HG03521 (cell line): ENCODE measurements around the gene MCM3AP.
A peak's percentile ranks its signal among the peaks of the same experiment; 100 is the strongest.

Experiments used
- ATAC-seq: cut with Tn5 transposase; IDR thresholded peaks from one replicate; pipeline ENCODE4 v1.9.1; 2021; ENCODE audit warnings: mild to moderate bottlenecking, moderate library complexity; ENCODE audit not compliant: unreplicated experiment

Gene MCM3AP

GRCh38 chr21:46285206-46285661, at the start of gene MCM3AP:
Gene MCM3AP, minus strand, starts transcription at chr21:46285611. Its CDS starts 325 bp downstream, at chr21:46285286.
- ATAC-seq, result no peak

DNA sequence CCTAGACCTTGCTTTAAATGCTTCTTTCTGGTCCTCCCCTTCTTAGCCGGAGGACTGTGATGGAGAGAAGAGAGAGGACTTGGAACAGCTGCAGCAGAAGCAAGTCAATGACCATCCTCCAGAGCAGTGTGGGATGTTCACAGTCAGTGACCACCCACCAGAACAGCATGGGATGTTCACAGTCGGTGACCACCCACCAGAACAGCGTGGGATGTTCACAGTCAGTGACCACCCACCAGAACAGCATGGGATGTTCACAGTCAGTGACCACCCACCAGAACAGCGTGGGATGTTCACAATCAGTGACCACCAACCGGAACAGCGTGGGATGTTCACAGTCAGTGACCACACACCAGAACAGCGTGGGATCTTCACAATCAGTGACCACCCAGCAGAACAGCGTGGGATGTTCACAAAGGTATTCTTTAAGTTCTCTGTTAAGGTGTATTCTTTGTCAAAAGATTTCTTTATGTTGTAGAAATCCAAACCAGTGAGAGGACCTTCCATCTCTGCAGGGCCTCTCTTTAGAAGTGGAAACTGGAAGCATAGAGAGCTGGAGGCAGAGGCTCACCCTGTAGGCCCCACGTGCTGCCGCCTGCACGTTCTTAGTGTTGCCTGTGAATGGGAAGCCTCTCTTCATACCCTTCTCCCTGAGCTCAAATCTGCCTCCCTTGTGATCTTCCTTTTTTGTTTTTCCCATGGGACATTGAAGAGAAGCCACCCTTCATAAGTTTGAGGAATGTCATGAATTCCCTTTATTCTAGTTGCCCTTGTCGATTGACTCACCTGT, 49.1 kb upstream of the MCM3AP start:
- no peak for ATAC-seq

DNA sequence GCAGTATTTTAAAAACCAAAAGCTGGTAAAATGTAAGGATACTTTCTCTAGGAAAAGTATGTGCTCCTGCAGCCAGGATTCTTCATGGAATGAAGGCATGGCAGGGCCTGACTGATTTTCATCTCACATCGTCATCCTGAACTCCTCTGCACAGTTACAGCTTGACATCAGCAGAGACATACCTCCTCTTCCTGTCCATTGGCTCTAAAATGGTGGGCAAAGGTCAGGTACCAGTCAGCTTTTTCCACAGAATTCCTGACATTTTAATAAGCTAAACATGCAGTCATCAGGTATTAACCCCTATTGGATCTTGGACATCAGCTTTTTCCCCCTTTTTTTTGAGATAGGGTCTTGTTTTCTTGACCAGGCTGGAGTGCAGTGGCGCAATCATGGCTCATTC, 44.4 kb upstream of the MCM3AP start:
- ATAC-seq, result no peak

GRCh38 chr21:46328151-46328550, 42.7 kb upstream of the MCM3AP start:
- no peak for ATAC-seq

DNA sequence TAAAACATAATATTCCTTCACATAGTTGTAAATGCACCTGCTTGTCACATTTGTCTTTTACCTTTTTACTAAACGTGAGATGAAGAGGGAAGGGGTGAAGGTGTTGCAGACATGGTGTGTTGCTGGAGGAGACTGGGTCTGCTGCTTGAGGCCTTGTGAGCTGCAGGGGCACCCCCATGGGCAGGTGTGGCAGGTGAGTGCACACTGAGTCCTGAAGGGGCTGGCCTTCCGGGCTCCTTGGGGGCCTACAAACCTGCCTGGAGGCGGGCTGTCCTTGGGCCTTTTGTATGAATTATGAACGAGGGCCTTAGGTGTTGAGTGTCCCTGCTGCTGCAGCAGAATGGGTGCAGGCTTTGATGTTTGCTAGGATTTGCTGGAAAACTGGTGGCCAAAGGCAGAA, 42.3 kb upstream of the MCM3AP start:
- no peak for ATAC-seq

- ATAC-seq, result no peak
Observed at GRCh38 chr21:46326110-46326703, 40.8 kb upstream of the MCM3AP start.

- no peak for ATAC-seq
Observed at GRCh38 chr21:46325073-46325912, 39.9 kb upstream of the MCM3AP start.

GRCh38 chr21:46324390-46325072, 39.1 kb upstream of the MCM3AP start:
- peak; percentile 52 for ATAC-seq

GRCh38 chr21:46323710-46324389, 38.4 kb upstream of the MCM3AP start, which contains the start of the genes C21orf58 and PCNT:
Gene C21orf58, minus strand, starts transcription at chr21:46323870. Its CDS starts 1,132 bp downstream, at chr21:46322738.
Gene PCNT, plus strand, starts transcription at chr21:46324156. Its CDS starts 73 bp downstream, at chr21:46324229.
- ATAC-seq, result peak; percentile 80

DNA sequence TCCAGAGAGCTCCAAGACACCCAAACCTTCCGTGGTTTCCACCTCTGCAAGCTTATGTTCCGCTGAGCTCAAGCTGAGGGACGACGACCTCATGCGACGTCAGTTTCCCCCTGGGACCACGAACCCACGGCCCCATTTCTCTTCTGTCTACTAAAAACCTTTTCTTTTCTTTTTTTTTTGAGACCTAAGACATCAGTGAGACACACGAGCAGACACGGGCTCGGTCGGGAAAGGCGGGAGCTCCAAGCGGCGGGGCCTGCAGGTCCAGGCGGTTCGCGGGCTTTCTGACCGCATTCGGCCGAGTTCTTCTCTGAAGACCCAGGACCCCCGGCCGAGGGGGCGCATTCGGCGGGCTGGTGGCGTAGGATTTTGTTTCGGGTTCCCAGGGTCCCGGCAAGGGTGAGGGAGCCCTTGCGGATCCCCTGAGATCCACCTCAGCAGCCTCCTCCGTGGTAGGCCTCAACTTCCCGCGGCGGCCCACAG, 37.9 kb upstream of the MCM3AP start:
- ATAC-seq, result peak; percentile 1

GRCh38 chr21:46322351-46323226, 37.2 kb upstream of the MCM3AP start:
- ATAC-seq, result no peak

DNA sequence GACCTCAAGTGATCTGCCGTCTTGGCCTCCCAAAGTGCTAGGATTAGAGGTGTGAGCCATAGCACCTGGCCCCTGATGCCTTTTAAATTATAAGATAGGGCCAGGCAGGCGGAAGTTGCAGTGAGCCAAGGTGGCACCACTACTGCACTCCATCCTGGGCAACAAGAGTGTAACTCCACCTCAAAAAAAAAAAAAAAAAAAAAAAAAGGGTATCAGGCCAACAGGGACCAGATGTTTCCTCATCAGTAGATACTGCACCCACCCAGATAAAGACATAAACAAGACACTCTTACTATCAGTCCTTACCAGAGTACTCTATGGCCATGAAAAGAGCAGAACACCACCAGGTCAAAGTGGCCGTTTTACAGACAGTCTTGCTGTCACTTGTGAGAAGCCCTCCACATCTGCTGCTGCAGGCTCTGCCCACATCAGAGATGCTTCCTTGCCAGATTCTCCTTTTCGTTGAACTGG, 35.0 kb upstream of the MCM3AP start:
- no peak for ATAC-seq

GRCh38 chr21:46319186-46319585, 33.8 kb upstream of the MCM3AP start:
- no peak for ATAC-seq

DNA sequence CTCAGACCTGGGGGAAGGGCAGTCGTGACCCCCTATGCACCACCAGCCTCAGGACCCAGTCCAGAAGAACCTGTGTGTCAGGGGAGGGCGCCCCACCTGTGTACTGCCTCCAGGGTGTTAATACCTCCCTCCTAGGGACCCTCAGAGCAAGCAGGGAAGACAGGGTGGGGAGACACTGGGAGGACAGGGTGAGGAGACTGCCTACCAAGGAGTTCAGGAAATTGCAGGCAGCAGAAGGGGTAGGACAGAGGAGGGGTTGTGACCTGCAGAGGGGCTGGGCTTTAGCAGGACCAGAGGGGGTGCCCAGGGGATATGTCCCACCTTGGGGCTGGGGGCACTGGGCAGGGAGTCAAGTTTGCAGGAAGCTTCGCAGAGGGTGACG, 33.0 kb upstream of the MCM3AP start:
- no peak for ATAC-seq

DNA sequence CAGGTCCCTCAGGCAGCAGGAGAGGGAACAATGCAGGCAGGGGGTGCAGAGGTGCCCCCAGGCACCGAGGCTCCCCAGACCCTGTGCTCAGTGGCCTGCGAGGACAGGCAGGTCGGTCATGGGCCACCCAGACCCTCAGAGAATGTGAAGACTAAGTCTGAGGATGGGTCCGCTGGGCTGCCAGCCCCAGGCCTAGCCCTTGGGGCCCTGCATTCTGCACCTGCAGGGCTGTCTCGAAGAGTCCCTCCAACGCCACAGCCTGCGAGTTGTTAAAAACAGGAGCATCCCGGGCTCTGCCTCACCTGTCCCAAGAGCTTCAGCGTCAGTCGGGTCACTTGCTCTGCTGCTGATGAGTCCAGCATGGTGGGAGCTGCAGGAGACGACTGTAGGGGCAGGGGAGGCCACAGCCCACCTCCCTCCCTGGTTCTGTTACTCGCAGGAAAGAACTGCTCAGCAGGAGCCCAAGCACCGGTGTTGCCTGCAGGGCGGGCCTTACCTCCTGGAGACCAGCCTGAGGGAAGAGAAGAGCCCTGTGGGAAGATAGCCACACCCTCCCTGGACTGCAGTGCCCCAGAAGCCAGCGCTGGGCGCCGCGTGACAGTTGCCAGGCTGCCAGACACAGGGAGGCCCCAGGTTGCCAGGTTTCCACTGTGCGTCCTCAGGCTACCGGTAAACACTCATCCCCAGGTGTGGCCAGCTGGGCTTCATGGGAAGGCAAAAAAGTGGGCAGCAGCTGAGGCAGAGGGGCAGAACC, 32.5 kb upstream of the MCM3AP start:
- no peak for ATAC-seq

- no peak for ATAC-seq
Observed at GRCh38 chr21:46316708-46317324, 31.4 kb upstream of the MCM3AP start.

DNA sequence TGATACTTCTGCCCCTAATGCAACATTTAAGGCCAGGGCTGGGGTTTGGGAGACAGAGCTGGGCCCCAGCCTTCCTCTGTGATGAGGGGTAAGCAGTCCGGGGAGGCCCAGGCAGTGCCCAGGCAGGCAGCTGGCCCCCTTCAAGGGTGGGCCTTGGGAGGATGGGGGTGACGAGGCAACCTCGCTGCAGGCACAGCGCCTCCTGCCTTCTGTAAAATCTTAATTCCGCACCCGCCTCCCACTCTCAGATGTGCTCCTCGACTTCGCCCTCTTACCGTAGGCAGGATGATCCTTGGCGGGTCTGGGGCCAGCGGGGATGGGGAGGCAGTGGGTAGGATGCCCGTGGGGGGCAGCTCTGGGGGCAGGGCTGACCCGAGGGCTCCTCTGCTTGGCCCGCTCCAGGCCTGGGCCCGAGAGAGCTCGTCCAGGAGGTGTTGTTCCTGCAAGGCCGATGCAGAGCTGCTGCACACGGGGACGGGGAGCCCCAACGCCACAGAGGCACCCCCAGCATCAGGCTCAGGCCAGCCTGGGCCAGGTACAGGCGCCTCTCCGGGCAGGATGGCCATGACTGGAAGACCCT, 29.1 kb upstream of the MCM3AP start:
- ATAC-seq, result no peak
